ENCODE measurements around the gene TSBP1. TPM values are rescaled to one million over a fixed set of nuclear protein-coding genes. Genes with fewer than 3 reads are reported as not detected.

The TSBP1 gene
- total and polyA plus RNA-seq, 8 donors = 0.08 to 0.52 (median 0.40) TPM; not detected in 3

DNA sequence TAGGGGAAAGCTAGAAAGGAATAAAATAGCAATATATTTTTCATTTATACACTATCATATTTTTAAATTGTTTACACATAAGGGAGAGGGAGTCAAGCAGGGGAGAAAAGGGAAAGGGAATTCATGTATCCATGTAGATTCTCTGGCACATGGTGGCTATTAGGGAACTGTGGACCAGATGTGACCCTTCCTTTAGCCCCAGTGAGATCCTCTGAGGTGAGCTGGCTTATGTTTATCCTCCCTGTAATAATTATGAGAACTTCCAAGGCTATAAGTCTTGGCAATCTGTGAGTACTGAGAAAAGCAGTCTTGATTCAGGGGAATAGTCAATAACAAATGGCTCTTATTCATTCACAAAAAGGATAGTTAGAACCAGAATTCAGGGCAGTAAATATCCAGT, 42.6 kb downstream of the TSBP1 start:
- DNase-seq = no peak
- H3K27me3 ChIP-seq = no peaks in the 10 kb centered on the region
- intact Hi-C loops (cut with DNase I) = no loop called here
- H3K4me3 ChIP-seq = no peak overlapping the region
- no peaks in the 10 kb centered on the region for H3K4me1 ChIP-seq
- H3K27ac ChIP-seq = no peak overlapping the region
- no peaks in the 10 kb centered on the region for H3K36me3 ChIP-seq
- no peak for TF ChIP-seq CTCF (IDR thresholded peaks at IDR 0.05)
- no peaks in the 10 kb centered on the region for H3K9me3 ChIP-seq
- no peak for ATAC-seq

- Histone ChIP-seq H3K9me3 (no peaks in the 10 kb centered on the region), H3K4me3 (no peak overlapping the region), H3K4me1 (no peaks in the 10 kb centered on the region), H3K27me3 (no peaks in the 10 kb centered on the region), H3K27ac (no peak overlapping the region), H3K36me3 (no peaks in the 10 kb centered on the region)
- ATAC-seq (no peak), DNase-seq (no peak)
- TF ChIP-seq CTCF (IDR thresholded peaks at IDR 0.05) = no peak
- intact Hi-C loops (cut with DNase I) = no loop called here
Measured at GRCh38 chr6:32327103-32327502, 44.6 kb downstream of the TSBP1 start.

DNA sequence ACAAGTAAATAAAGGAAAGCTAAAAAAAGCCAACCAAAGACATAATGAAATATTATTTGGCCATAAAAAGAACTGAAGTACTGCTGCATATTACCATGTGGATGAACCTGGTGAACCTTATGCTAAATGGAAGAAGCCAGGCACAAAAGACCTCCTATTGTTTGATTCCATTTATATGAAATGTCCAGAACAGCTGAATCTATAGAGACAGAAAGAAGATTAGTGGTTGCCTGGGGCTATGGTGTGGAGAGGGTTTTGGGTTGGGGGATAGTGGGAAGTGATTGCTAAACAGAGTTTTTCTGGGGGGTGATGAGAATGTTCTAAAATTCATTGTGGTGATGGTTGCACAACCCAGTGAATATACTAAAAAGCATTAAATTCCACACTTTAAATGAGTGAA, 53.2 kb downstream of the TSBP1 start:
- Histone ChIP-seq H3K9me3 (no peaks in the 10 kb centered on the region), H3K4me3 (no peak overlapping the region), H3K4me1 (no peaks in the 10 kb centered on the region), H3K36me3 (no peaks in the 10 kb centered on the region), H3K27me3 (no peaks in the 10 kb centered on the region), H3K27ac (no peak overlapping the region)
- ATAC-seq = no peak
- no peak for TF ChIP-seq CTCF (IDR thresholded peaks at IDR 0.05)
- intact Hi-C loops (cut with DNase I) = no loop called here
- DNase-seq = no peak

- no peak for DNase-seq
- no peak for ATAC-seq
- H3K9me3 ChIP-seq = no peaks in the 10 kb centered on the region
Measured at GRCh38 chr6:32317541-32317940, 54.2 kb downstream of the TSBP1 start.

GRCh38 chr6:32313964-32314363, 57.7 kb downstream of the TSBP1 start:
- H3K27ac ChIP-seq = no peak overlapping the region
- H3K9me3 ChIP-seq = no peaks in the 10 kb centered on the region
- no peak for TF ChIP-seq CTCF (IDR thresholded peaks at IDR 0.05)
- H3K36me3 ChIP-seq = no peaks in the 10 kb centered on the region
- no peaks in the 10 kb centered on the region for H3K4me1 ChIP-seq
- ATAC-seq (no peak), DNase-seq (no peak)
- no peaks in the 10 kb centered on the region for H3K27me3 ChIP-seq
- intact Hi-C loops (cut with DNase I) = no loop called here
- no peak overlapping the region for H3K4me3 ChIP-seq

More at GRCh38 chr6:32317541-32317940, 54.2 kb downstream of the TSBP1 start:
- intact Hi-C loops (cut with DNase I) = no loop called here
- TF ChIP-seq CTCF (IDR thresholded peaks at IDR 0.05) = no peak
- Histone ChIP-seq H3K27ac (no peak overlapping the region), H3K36me3 (no peaks in the 10 kb centered on the region), H3K27me3 (no peaks in the 10 kb centered on the region), H3K4me3 (no peak overlapping the region), H3K4me1 (no peaks in the 10 kb centered on the region)
